ENCODE measurements around the gene ADAMTS1.

The ADAMTS1 gene

DNA sequence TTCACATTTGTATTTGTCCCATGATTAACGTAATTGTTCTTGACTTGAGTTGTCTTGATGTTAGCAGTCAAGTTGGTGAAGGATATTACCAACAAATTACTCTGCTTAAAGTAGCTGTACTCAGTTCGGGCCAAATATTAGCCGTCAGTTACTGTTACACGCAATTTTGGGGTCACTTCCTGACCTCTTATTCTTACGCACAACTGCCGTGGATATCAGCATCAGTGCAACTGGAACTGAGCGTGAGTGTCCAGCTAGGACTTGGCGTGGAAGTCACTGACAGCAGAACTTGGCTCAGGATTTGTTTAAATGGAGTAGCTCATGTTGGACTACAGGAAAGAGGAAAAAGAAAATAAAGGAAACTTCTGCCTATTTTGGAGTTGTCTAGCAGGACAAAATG is 56.4 kb downstream of the ADAMTS1 start:
- TF ChIP-seq, protein P1, sequence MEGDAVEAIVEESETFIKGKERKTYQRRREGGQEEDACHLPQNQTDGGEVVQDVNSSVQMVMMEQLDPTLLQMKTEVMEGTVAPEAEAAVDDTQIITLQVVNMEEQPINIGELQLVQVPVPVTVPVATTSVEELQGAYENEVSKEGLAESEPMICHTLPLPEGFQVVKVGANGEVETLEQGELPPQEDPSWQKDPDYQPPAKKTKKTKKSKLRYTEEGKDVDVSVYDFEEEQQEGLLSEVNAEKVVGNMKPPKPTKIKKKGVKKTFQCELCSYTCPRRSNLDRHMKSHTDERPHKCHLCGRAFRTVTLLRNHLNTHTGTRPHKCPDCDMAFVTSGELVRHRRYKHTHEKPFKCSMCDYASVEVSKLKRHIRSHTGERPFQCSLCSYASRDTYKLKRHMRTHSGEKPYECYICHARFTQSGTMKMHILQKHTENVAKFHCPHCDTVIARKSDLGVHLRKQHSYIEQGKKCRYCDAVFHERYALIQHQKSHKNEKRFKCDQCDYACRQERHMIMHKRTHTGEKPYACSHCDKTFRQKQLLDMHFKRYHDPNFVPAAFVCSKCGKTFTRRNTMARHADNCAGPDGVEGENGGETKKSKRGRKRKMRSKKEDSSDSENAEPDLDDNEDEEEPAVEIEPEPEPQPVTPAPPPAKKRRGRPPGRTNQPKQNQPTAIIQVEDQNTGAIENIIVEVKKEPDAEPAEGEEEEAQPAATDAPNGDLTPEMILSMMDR (IDR thresholded peaks at IDR 0.05; ENCODE audit: insufficient read depth, low read depth, low read length, missing control alignments), result no peak
- DNase-seq (ENCODE audit: low read depth), result no peak
- no peak overlapping the region for H3K4me3 ChIP-seq (ENCODE audit: low read length)
